AG10803 (cell line): ENCODE results near the gene KPNA1.

ENCODE experiments used
- DNase-seq: peaks from one replicate; pipeline ENCODE4 v3.0.0; 2010; ENCODE audit warnings: low read depth
- H3K4me3 ChIP-seq: 2 replicates; pipeline ENCODE4 v1.5.1; 2011; ENCODE audit warnings: mild to moderate bottlenecking, low read length, control low read depth
- CTCF ChIP-seq: conservative IDR thresholded peaks from 2 replicates; pipeline ENCODE4 v1.5.1; 2011; ENCODE audit warnings: mild to moderate bottlenecking, low read length, control low read depth, inconsistent platforms

Gene KPNA1

DNA sequence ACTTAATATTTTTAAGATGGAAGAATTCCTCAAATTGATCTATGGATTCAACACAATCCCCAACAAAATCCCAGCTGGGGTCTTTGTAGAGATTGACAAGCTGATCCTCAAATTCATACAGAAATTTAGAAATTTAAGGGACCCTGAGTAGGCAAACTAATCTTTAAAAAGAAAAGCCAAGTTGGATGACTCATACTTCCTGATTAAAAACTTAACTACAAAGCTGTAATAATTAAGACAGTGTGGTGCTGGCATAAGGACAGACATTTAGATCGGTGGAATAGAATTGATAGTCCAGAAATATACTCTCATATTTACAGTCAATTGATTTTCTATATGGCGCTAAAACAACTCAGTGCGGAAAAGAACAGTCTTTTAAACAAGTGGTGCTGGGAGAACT lies 119.2 kb downstream of the KPNA1 start:
- no peak for TF ChIP-seq CTCF
- DNase-seq: no peak

DNA sequence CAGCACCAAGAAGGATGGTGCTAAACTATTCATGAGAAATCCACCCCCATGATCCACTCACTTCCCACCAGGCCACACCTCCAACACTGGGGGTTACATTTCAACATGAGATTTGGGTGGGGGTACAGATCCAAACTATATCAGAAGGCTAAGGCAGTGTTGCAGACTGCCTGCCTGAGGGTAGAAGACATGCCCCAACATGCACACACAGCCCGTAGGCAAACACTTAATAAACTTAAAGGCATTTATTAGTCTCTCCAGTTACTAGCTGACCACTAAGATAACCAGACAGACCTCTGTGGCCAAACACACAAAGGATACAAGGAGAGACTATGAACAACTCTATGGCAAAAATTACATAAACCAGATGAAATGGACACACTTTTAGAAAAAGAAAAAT lies 120.6 kb downstream of the KPNA1 start:
- no peak for TF ChIP-seq CTCF
- no peak for DNase-seq
- no peak overlapping the region for H3K4me3 ChIP-seq

More for the DNA sequence above, 119.2 kb downstream of the KPNA1 start:
- no peak overlapping the region for H3K4me3 ChIP-seq

- H3K4me3 ChIP-seq: no peak overlapping the region
- TF ChIP-seq CTCF: peak; percentile 82
- peak; percentile 71 for DNase-seq
Observed at GRCh38 chr3:122392868-122393844, 121.6 kb downstream of the KPNA1 start.

DNA sequence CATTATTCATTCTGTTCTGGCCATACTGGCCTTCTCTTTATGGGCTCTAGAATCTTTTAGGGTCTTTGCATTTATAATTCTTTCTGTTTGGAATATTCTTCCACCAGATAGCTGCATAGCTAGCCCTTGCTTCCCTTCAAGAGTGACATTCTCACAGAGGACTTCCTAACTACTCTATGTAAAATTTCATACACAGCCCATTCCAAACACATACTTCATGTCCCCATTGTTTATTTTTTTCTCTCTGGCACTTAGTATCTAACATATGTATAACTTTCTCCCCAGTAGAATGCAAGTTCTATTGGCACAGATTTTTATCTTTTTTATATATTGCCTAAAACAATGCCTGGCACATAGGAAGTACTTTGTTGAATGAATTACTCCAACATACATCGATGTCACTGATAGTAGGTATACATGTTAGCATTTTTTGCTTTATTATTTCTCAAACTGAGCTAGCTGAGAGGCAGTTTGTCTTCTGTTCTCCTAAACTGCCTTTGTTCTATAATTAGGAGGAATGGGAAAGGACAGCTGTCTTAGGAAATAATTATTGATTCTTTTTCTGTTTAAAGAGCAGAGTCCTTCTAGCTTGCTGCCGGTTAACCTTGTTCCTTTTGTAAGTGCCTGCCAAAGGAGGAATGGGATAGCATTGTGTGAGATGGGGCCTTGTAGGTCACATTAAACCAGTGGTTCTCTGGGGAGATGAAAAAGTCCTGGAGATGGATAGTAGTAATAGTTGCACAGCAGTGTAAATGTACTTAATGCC lies 122.9 kb downstream of the KPNA1 start:
- DNase-seq: no peak
- TF ChIP-seq CTCF: no peak
- H3K4me3 ChIP-seq: no peak overlapping the region

DNA sequence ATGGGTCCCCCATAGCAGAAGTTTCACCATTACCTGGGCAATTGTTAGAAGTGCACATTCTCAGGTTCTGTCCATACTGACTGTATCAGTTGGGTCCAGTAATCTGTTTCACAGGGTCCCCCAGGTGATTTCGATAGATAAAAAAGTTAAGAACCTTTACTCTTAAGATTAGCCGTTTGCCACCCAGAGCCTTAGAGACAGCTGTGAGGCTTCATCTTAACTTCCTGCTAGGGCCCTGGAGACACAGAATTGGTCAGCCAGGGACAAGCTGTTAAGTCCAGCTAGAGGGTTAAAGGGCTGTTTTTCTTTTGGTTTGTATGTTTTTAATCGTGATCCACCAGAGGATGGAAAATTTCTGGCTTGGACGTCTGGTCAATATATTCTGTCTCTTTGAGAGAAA lies 124.1 kb downstream of the KPNA1 start:
- no peak for DNase-seq
- no peak overlapping the region for H3K4me3 ChIP-seq
- no peak for TF ChIP-seq CTCF

DNA sequence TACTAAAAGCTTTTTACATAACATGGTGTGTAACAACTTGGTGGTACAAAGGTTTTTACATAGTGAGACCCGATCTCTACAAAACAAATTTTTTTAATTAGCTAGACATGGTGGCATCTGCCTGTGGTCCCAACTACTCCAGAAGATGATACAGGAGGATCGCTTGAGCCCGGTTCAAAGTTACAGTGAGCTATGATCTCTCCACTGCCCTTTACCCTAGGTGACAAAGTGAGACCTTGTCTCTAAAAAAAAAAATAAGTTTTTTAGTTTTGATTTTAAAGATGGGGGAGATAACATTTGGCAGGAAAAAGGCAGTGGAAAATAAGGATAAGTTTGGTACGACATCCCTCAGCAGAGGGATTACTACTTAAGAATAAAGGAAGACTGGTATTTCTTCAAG lies 124.8 kb downstream of the KPNA1 start:
- no peak overlapping the region for H3K4me3 ChIP-seq
- no peak for TF ChIP-seq CTCF
- no peak for DNase-seq

DNA sequence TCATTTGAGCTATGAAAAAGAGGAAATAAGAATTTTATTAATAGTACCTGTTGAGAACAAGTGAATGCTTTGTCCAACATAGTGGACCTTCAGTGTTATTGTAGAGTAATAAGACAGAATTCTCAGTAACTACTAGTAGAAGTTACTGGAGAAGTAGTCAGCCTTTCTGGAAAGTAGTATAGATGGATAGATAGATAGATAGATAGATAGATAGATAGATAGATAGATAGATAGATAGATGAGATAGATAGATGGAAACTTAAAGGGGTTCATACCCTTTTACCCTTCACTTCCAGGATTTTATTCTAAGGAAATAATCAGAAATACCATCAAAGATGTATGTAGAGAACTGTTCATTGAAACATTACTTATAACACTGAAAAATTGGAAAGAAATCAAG lies 125.5 kb downstream of the KPNA1 start:
- no peak for DNase-seq

More for the DNA sequence above, 125.5 kb downstream of the KPNA1 start:
- TF ChIP-seq CTCF: no peak
- H3K4me3 ChIP-seq: no peak overlapping the region
